Gastrocnemius medialis (tissue), 4 donors: ENCODE results near the gene BCS1L.

Experiments used
- POLR2A ChIP-seq, 2 donors: fragments of 450-650 bp; IDR thresholded peaks; one replicate each; pipeline ENCODE4 v1.6.1; 2017; ENCODE audit warnings: antibody characterized with exemption in 2 of 2, mild to moderate bottlenecking in 2 of 2, moderate library complexity in 2 of 2
- TF ChIP-seq, protein P1 (sequence below), 5 experiments: fragments of 450-650 bp in 3 of 5; fragments of 200-600 bp in 2 of 5; sonication (generic) in 2 of 5; IDR thresholded peaks in 4 of 5; conservative IDR thresholded peaks in 1 of 5; 1 replicate in 4 of 5; 2 replicates in 1 of 5; pipeline ENCODE4 v1.5.1; 2016 to 2019; ENCODE audit warnings: antibody characterized with exemption in 5 of 5, mild to moderate bottlenecking in 3 of 5, moderate library complexity in 3 of 5

DNA sequence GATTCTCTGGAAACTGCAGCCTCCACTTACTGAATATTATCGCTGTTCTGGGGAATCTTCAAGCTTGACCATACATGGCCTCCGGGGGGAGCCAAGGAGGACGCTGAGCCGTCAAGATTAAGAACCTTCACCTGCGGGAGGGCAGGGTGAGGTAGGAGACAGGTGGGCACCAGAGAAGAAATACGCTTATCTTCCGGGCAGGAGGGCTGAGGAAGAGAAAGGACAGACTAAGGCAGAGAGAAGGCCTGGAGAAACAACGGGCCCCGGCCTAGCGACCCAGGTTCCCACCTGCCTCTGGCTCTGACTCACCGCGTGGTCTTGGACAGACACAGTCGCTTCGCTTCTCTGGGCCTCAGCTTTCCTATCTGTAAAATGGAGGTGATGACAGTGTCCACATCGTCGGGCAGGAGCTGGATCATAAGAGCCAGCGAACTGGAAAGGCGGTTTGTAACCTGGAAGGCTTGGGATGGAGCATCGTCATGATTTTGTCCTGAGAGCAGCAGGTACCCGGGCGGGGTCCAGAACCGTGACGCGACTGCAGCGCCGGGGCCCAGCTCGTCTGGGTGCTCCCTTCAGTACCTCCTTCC, 719 bp upstream of the BCS1L start:
- TF ChIP-seq, protein P1, sequence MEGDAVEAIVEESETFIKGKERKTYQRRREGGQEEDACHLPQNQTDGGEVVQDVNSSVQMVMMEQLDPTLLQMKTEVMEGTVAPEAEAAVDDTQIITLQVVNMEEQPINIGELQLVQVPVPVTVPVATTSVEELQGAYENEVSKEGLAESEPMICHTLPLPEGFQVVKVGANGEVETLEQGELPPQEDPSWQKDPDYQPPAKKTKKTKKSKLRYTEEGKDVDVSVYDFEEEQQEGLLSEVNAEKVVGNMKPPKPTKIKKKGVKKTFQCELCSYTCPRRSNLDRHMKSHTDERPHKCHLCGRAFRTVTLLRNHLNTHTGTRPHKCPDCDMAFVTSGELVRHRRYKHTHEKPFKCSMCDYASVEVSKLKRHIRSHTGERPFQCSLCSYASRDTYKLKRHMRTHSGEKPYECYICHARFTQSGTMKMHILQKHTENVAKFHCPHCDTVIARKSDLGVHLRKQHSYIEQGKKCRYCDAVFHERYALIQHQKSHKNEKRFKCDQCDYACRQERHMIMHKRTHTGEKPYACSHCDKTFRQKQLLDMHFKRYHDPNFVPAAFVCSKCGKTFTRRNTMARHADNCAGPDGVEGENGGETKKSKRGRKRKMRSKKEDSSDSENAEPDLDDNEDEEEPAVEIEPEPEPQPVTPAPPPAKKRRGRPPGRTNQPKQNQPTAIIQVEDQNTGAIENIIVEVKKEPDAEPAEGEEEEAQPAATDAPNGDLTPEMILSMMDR (IDR thresholded peaks at IDR 0.05 in 4 of 5, conservative IDR thresholded peaks at IDR 0.05 in 1 of 5) = no peak
- TF ChIP-seq POLR2A (IDR thresholded peaks at IDR 0.05) = no peak
